ENCODE data around the gene KCNK15.
"Not testable (repeated sequence)": the region's sequence is repeated elsewhere in the genome, so short reads cannot be mapped to it uniquely, and the experiment has no call there.

Gene KCNK15

GRCh38 chr20:44758247-44759101 is 12.8 kb downstream of the KCNK15 start:
- no peak for DNase-seq (ENCODE audit: low read depth in 1 of 2, low spot score in 1 of 2)

GRCh38 chr20:44759595-44759994 is 13.9 kb downstream of the KCNK15 start:
- DNase-seq (ENCODE audit: low read depth in 1 of 2, low spot score in 1 of 2), result no peak

GRCh38 chr20:44761423-44761822 is 15.8 kb downstream of the KCNK15 start:
- DNase-seq (ENCODE audit: low read depth in 1 of 2, low spot score in 1 of 2), result no peak

- DNase-seq (ENCODE audit: low read depth in 1 of 2, low spot score in 1 of 2), result no peak
Measured at GRCh38 chr20:44762466-44763140, 16.9 kb downstream of the KCNK15 start.

- not testable (repeated sequence) for DNase-seq (ENCODE audit: low read depth in 1 of 2, low spot score in 1 of 2)
Measured at GRCh38 chr20:44763798-44764197, 18.1 kb downstream of the KCNK15 start.

GRCh38 chr20:44765091-44765490 is 19.4 kb downstream of the KCNK15 start:
- DNase-seq (ENCODE audit: low read depth in 1 of 2, low spot score in 1 of 2), result no peak

- no peak for DNase-seq (ENCODE audit: low read depth in 1 of 2, low spot score in 1 of 2)
Measured at GRCh38 chr20:44765701-44766347, 20.2 kb downstream of the KCNK15 start.

- DNase-seq (ENCODE audit: low read depth in 1 of 2, low spot score in 1 of 2), result no peak
Measured at GRCh38 chr20:44768256-44768655, 22.6 kb downstream of the KCNK15 start.

- DNase-seq (ENCODE audit: low read depth in 1 of 2, low spot score in 1 of 2), result no peak
Measured at GRCh38 chr20:44768854-44769480, 23.3 kb downstream of the KCNK15 start.

GRCh38 chr20:44769481-44769863 is 23.8 kb downstream of the KCNK15 start:
- DNase-seq (ENCODE audit: low read depth in 1 of 2, low spot score in 1 of 2), result no peak

GRCh38 chr20:44770484-44771171 is 25.0 kb downstream of the KCNK15 start:
- no peak for DNase-seq (ENCODE audit: low read depth in 1 of 2, low spot score in 1 of 2)

GRCh38 chr20:44771172-44771535 is 25.5 kb downstream of the KCNK15 start:
- DNase-seq (ENCODE audit: low read depth in 1 of 2, low spot score in 1 of 2), result no peak

- DNase-seq (ENCODE audit: low read depth in 1 of 2, low spot score in 1 of 2), result no peak
Measured at GRCh38 chr20:44772636-44773035, 27.0 kb downstream of the KCNK15 start.

GRCh38 chr20:44773070-44773829 is 27.6 kb downstream of the KCNK15 start:
- no peak for DNase-seq (ENCODE audit: low read depth in 1 of 2, low spot score in 1 of 2)

GRCh38 chr20:44776980-44777379 is 31.3 kb downstream of the KCNK15 start:
- DNase-seq (ENCODE audit: low read depth in 1 of 2, low spot score in 1 of 2), result no peak

GRCh38 chr20:44780226-44780625 is 34.6 kb downstream of the KCNK15 start:
- peak in 1 of 2 donors; percentile 2 for DNase-seq (ENCODE audit: low read depth in 1 of 2, low spot score in 1 of 2)

GRCh38 chr20:44781118-44781517 is 35.5 kb downstream of the KCNK15 start:
- DNase-seq (ENCODE audit: low read depth in 1 of 2, low spot score in 1 of 2), result no peak

GRCh38 chr20:44781791-44782190 is 36.1 kb downstream of the KCNK15 start:
- DNase-seq (ENCODE audit: low read depth in 1 of 2, low spot score in 1 of 2), result no peak

- no peak for DNase-seq (ENCODE audit: low read depth in 1 of 2, low spot score in 1 of 2)
Measured at GRCh38 chr20:44784688-44785087, 39.0 kb downstream of the KCNK15 start.

GRCh38 chr20:44785768-44786167 is 40.1 kb downstream of the KCNK15 start:
- no peak for DNase-seq (ENCODE audit: low read depth in 1 of 2, low spot score in 1 of 2)
